HepG2 (cell line): ENCODE data around the gene RALY. TPM values are rescaled to one million over a fixed set of nuclear protein-coding genes. Genes with fewer than 3 reads are reported as not detected.

Experiments
- AHR ChIP-seq: IDR thresholded peaks from 2 replicates; pipeline ENCODE4 v1.6.1; 2018; ENCODE audit warnings: missing genetic modification reagents, missing compliant biosample characterization
- ARHGAP35 ChIP-seq: sonication (generic); formaldehyde crosslinking; IDR thresholded peaks from 2 replicates; pipeline ENCODE4 v1.9.0; 2022; ENCODE audit warnings: mild to moderate bottlenecking, inconsistent platforms, moderate library complexity, missing genetic modification reagents, borderline replicate concordance
- CHCHD3 ChIP-seq: sonication (generic); formaldehyde crosslinking; IDR thresholded peaks from 2 replicates; pipeline ENCODE4 v1.8.0; 2022; ENCODE audit warnings: mild to moderate bottlenecking, missing genetic modification reagents, moderate library complexity
- DR1 ChIP-seq: sonication (generic); formaldehyde crosslinking; IDR thresholded peaks from 2 replicates; pipeline ENCODE4 v1.8.0; 2021; ENCODE audit warnings: mild to moderate bottlenecking, missing genetic modification reagents, inconsistent platforms
- EP300 ChIP-seq, 3 experiments: sonication (generic) in 1 of 3; formaldehyde crosslinking in 1 of 3; IDR thresholded peaks; 2 replicates each; pipeline versions ENCODE4 v1.5.1 to v1.6.1; 2011 to 2020; ENCODE audit warnings: low read depth in 2 of 3, low read length in 2 of 3, borderline replicate concordance in 1 of 3, improper control_type of control experiment in 1 of 3, mild to moderate bottlenecking in 1 of 3, missing genetic modification reagents in 1 of 3, moderate library complexity in 1 of 3
- HES4 ChIP-seq: sonication (generic); formaldehyde crosslinking; IDR thresholded peaks from 2 replicates; pipeline ENCODE4 v1.9.0; 2021; ENCODE audit warnings: mild to moderate bottlenecking, missing genetic modification reagents, borderline replicate concordance
- HMG20A ChIP-seq: IDR thresholded peaks from 2 replicates; pipeline ENCODE4 v1.6.1; 2016; ENCODE audit warnings: borderline replicate concordance
- NFYC ChIP-seq: IDR thresholded peaks from 2 replicates; pipeline ENCODE4 v1.6.1; 2016; ENCODE audit warnings: missing genetic modification reagents, missing compliant biosample characterization
- NRL ChIP-seq: sonication (generic); formaldehyde crosslinking; IDR thresholded peaks from 2 replicates; pipeline ENCODE4 v1.5.0; 2020; ENCODE audit warnings: missing genetic modification reagents, mild to moderate bottlenecking, moderate library complexity, borderline replicate concordance
- RNF2 ChIP-seq: fragments of 450-650 bp; conservative IDR thresholded peaks from 2 replicates; pipeline ENCODE4 v1.6.1; 2016; ENCODE audit warnings: low read depth
- SALL1 ChIP-seq: sonication (generic); formaldehyde crosslinking; IDR thresholded peaks from 2 replicates; pipeline ENCODE4 v1.8.0; 2022; ENCODE audit warnings: mild to moderate bottlenecking, missing genetic modification reagents
- SIN3A ChIP-seq: IDR thresholded peaks from 2 replicates; pipeline ENCODE4 v1.6.1; 2011; ENCODE audit warnings: low read depth, mild to moderate bottlenecking, control low read depth, low read length, borderline replicate concordance
- SPEN ChIP-seq: sonication (generic); formaldehyde crosslinking; IDR thresholded peaks from 2 replicates; pipeline ENCODE4 v1.5.1; 2020; ENCODE audit warnings: low read depth, mild to moderate bottlenecking, missing genetic modification reagents
- STAG1 ChIP-seq: sonication (generic); formaldehyde crosslinking; IDR thresholded peaks from 2 replicates; pipeline ENCODE4 v1.4.0; 2020; ENCODE audit warnings: missing genetic modification reagents
- TEAD2 ChIP-seq: sonication (generic); formaldehyde crosslinking; IDR thresholded peaks from 2 replicates; pipeline ENCODE4 v1.9.0; 2021; ENCODE audit warnings: missing genetic modification reagents
- TRIM24 ChIP-seq: sonication (generic); formaldehyde crosslinking; IDR thresholded peaks from 2 replicates; pipeline ENCODE4 v1.8.0; 2022; ENCODE audit warnings: mild to moderate bottlenecking, missing genetic modification reagents
- YEATS2 ChIP-seq: sonication (generic); formaldehyde crosslinking; IDR thresholded peaks from 2 replicates; pipeline ENCODE4 v1.4.0; 2020; ENCODE audit warnings: missing genetic modification reagents, borderline replicate concordance
- ZKSCAN8 ChIP-seq: IDR thresholded peaks from 2 replicates; pipeline ENCODE4 v1.6.1; 2016; ENCODE audit warnings: borderline replicate concordance, missing genetic modification reagents, missing compliant biosample characterization
- ZNF235 ChIP-seq: sonication (generic); formaldehyde crosslinking; IDR thresholded peaks from 2 replicates; pipeline ENCODE4 v1.8.1; 2023; ENCODE audit warnings: mild to moderate bottlenecking, missing genetic modification reagents, borderline replicate concordance
- ZNF329 ChIP-seq: sonication (generic); formaldehyde crosslinking; IDR thresholded peaks from 2 replicates; pipeline ENCODE4 v1.9.0; 2021; ENCODE audit warnings: low read depth, mild to moderate bottlenecking, missing genetic modification reagents
- ZNF430 ChIP-seq: sonication (generic); formaldehyde crosslinking; IDR thresholded peaks from 2 replicates; pipeline ENCODE4 v1.9.0; 2021; ENCODE audit warnings: mild to moderate bottlenecking, missing genetic modification reagents
- ZNF484 ChIP-seq: sonication (generic); formaldehyde crosslinking; IDR thresholded peaks from 2 replicates; pipeline ENCODE4 v1.5.1; 2020; ENCODE audit warnings: mild to moderate bottlenecking, low read depth, missing genetic modification reagents, borderline replicate concordance
- ZNF619 ChIP-seq: sonication (generic); formaldehyde crosslinking; IDR thresholded peaks from 2 replicates; pipeline ENCODE4 v1.4.0; 2020; ENCODE audit warnings: mild to moderate bottlenecking, missing genetic modification reagents
- ZNF746 ChIP-seq: sonication (generic); formaldehyde crosslinking; IDR thresholded peaks from 2 replicates; pipeline ENCODE4 v1.8.0; 2022; ENCODE audit warnings: mild to moderate bottlenecking, missing genetic modification reagents
- ZNF747 ChIP-seq: sonication (generic); formaldehyde crosslinking; IDR thresholded peaks from 2 replicates; pipeline ENCODE4 v1.8.1; 2023; ENCODE audit warnings: missing genetic modification reagents, mild to moderate bottlenecking, borderline replicate concordance
- ZNF790 ChIP-seq: sonication (generic); formaldehyde crosslinking; IDR thresholded peaks from 2 replicates; pipeline ENCODE4 v1.8.0; 2022; ENCODE audit warnings: missing genetic modification reagents, mild to moderate bottlenecking, borderline replicate concordance
- polyA plus RNA-seq, 8 experiments: library from polyadenylated mRNA; depleted of rRNA in 3 of 8; stranded (reverse) in 7 of 8; unstranded in 1 of 8; fragments of >200 nt; fragmentation: Illumina TruSeq in 4 of 8; extraction: Trizol in 4 of 8; gene quantifications; 2 replicates each; pipeline versions ENCODE4 v1.2.1 to v1.2.3, GENCODE V29; 2011 to 2016; ENCODE audit warnings: low read depth in 4 of 8, missing spikeins in 1 of 8, mixed read lengths in 1 of 8; ENCODE audit not compliant: insufficient read depth in 1 of 8
- total RNA-seq, 5 experiments: library from RNA; depleted of rRNA; stranded (reverse); fragments of >200 nt; fragmentation: Illumina TruSeq; extraction: Trizol; gene quantifications; 2 replicates each; pipeline ENCODE4 v1.2.3, GENCODE V29; 2016; ENCODE audit warnings: low read depth in 1 of 5
- TF ChIP-seq, protein P1 (sequence below): sonication (generic); formaldehyde crosslinking; IDR thresholded peaks from 2 replicates; pipeline ENCODE4 v1.4.0; 2020; ENCODE audit warnings: mild to moderate bottlenecking, missing genetic modification reagents
- TF ChIP-seq, protein P2 (sequence below): sonication (generic); formaldehyde crosslinking; IDR thresholded peaks from 2 replicates; pipeline ENCODE4 v1.8.0; 2022; ENCODE audit warnings: missing genetic modification reagents, low read depth, mild to moderate bottlenecking, borderline replicate concordance

The RALY gene
- total and polyA plus RNA-seq, 2 of the 13 experiments (the other 11 are each of a cell fraction or from before 2014, with no cell fraction given): 178 to 186 TPM

DNA sequence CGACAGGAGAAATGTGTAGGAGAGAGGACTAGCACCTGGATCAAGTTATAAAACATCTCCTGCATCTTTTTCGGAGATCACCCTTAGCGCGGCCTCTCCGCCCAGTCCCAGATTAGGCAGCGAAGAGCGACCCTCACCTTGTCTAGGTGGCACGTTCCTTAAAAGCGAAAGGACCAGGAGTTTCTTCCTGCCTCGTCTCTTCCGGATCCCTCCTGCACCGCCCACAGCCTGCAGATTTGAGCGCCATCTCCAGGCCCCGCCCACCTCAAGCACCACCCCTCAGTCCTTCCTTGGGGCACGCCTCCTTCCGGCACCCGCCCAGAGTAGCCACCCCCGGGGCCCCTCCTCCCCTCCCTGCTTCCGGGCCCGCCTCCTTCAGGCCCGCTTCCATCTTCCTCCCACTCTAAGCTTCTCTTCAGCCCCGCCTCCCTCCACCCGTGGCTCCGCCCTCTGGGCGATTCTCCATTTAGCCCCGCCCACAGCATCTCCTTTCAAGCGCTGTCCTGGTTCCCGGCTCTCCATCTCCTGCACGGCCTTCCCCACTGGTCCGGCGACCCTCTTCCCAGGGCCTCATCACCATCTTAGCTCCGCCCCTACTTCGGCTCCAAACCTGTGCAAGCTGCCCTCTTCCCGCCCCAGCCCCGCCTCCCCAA, 662 bp upstream of the RALY start (continued):
- TF ChIP-seq ZNF484 (CRISPR knock-in tag) (no peak), ZNF430 (CRISPR knock-in tag) (peak; percentile 78), SALL1 (CRISPR knock-in tag) (peak; percentile 71), ARHGAP35 (CRISPR knock-in tag) (no peak; the same call in 1 of the 2 replicates), AHR (CRISPR knock-in tag) (peak; percentile 75), ZNF235 (CRISPR knock-in tag) (peak; percentile 78; the same call in 1 of the 2 replicates), YEATS2 (peak; percentile 65; the same call in 1 of the 2 replicates), DR1 (peak; percentile 93; the same call in 1 of the 2 replicates), SIN3A (peak; percentile 99; the same call in 1 of the 2 replicates), NFYC (CRISPR knock-in tag) (peak; percentile 39), HES4 (0 out of 2 replicates have a peak, but pooled peaks have one; percentile 72), EP300 (IDR thresholded peaks at IDR 0.05; ENCODE audit: low read depth in 2 of 2, low read length in 2 of 2) (peak in 1 of 2 experiments; percentile 25; a peak in 1 of 4 replicates), EP300 (CRISPR knock-in tag; IDR thresholded peaks at IDR 0.05; ENCODE audit: borderline replicate concordance) (no peak; the same call in 1 of the 2 replicates), ZKSCAN8 (CRISPR knock-in tag) (peak; percentile 73), TEAD2 (no peak), NRL (peak; percentile 75; the same call in 1 of the 2 replicates), HMG20A (CRISPR knock-in tag) (peak; percentile 28), CHCHD3 (CRISPR knock-in tag) (0 out of 2 replicates have a peak, but pooled peaks have one; percentile 50), ZNF619 (CRISPR knock-in tag) (no peak), ZNF746 (peak; percentile 85), ZNF747 (CRISPR knock-in tag) (no peak; the same call in 1 of the 2 replicates), TRIM24 (CRISPR knock-in tag) (no peak), SPEN (CRISPR knock-in tag) (0 out of 2 replicates have a peak, but pooled peaks have one; percentile 32), RNF2 (0 out of 2 replicates have a peak, but pooled peaks have one; percentile 61), STAG1 (CRISPR knock-in tag) (peak; percentile 15; the same call in 1 of the 2 replicates), ZNF329 (CRISPR knock-in tag) (peak; percentile 66; the same call in 1 of the 2 replicates), ZNF790 (CRISPR knock-in tag) (peak; percentile 34; the same call in 1 of the 2 replicates)
- TF ChIP-seq, protein P1, sequence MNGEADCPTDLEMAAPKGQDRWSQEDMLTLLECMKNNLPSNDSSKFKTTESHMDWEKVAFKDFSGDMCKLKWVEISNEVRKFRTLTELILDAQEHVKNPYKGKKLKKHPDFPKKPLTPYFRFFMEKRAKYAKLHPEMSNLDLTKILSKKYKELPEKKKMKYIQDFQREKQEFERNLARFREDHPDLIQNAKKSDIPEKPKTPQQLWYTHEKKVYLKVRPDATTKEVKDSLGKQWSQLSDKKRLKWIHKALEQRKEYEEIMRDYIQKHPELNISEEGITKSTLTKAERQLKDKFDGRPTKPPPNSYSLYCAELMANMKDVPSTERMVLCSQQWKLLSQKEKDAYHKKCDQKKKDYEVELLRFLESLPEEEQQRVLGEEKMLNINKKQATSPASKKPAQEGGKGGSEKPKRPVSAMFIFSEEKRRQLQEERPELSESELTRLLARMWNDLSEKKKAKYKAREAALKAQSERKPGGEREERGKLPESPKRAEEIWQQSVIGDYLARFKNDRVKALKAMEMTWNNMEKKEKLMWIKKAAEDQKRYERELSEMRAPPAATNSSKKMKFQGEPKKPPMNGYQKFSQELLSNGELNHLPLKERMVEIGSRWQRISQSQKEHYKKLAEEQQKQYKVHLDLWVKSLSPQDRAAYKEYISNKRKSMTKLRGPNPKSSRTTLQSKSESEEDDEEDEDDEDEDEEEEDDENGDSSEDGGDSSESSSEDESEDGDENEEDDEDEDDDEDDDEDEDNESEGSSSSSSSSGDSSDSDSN: no peak; the same call in none of the 2 replicates
- TF ChIP-seq, protein P2, sequence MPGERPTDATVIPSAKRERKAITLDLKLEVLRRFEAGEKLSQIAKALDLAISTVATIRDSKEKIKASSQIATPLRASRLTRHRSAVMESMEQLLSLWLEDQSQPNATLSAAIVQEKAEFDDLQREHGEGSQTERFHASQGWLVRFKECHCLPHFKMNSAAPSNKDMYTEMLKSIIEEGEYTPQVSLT: no peak; the same call in 1 of the 2 replicates
